H1 (cell line): ENCODE data around the gene TNKS2. TPM values are rescaled to one million over a fixed set of nuclear protein-coding genes. Genes with fewer than 3 reads are reported as not detected.
A peak's percentile ranks its signal among the peaks of the same experiment; 100 is the strongest.

Experiments
- CTCF ChIA-PET: fragments of 300-600 bp; sonication (Branson Sonifier 250); formaldehyde crosslinking; loops from one replicate; lab custom pipeline; 2021; ENCODE audit not compliant: partially characterized antibody; lab: Charles Lee
- POLR2A ChIA-PET: fragments of 300-600 bp; sonication (Branson Sonifier 250); formaldehyde crosslinking; loops from one replicate; lab custom pipeline; 2021; ENCODE audit warnings: inconsistent platforms; ENCODE audit not compliant: partially characterized antibody; lab: Charles Lee
- DNase-seq, 2 experiments: peaks; one replicate each; pipeline versions ENCODE4 v3.0.0 to v3.0.0-alpha.2; 2010 to 2022; ENCODE audit warnings: low spot score in 2 of 2, low read depth in 1 of 2, mixed read lengths in 1 of 2
- FAIRE-seq: peaks from 2 replicates; lab custom pipeline; 2011; peaks lifted over from hg19 to GRCh38; lab: Jason Lieb, UNC
- H2AFZ ChIP-seq: 2 replicates; pipeline ENCODE4 v1.8.1; 2012; ENCODE audit warnings: low read length, inconsistent platforms
- H2AK5ac ChIP-seq: 2 replicates; pipeline ENCODE4 v1.6.1; 2013; ENCODE audit warnings: low read depth, low read length
- H2BK120ac ChIP-seq: replicated peaks from 2 replicates; pipeline ENCODE3; 2013; ENCODE audit warnings: low read depth, low read length, inconsistent platforms
- H2BK12ac ChIP-seq: 2 replicates; pipeline ENCODE4 v1.6.1; 2013; ENCODE audit warnings: low read depth, low read length
- H2BK15ac ChIP-seq: 2 replicates; pipeline ENCODE4 v1.6.1; 2013; ENCODE audit warnings: low read length
- H2BK20ac ChIP-seq: 2 replicates; pipeline ENCODE4 v1.6.1; 2013; ENCODE audit warnings: low read length
- H2BK5ac ChIP-seq: 2 replicates; pipeline ENCODE4 v1.6.1; 2013; ENCODE audit warnings: low read depth, low read length
- H3K14ac ChIP-seq: 2 replicates; pipeline ENCODE4 v1.6.1; 2013; ENCODE audit warnings: inconsistent platforms; ENCODE audit not compliant: insufficient read length
- H3K18ac ChIP-seq: 2 replicates; pipeline ENCODE4 v1.6.1; 2013; ENCODE audit warnings: low read length; ENCODE audit errors: extremely low read depth
- H3K23ac ChIP-seq: 2 replicates; pipeline ENCODE4 v1.6.1; 2013; ENCODE audit warnings: inconsistent platforms; ENCODE audit not compliant: insufficient read length
- H3K23me2 ChIP-seq: 2 replicates; pipeline ENCODE4 v1.6.1; 2013; ENCODE audit warnings: low read depth, low read length
- H3K27ac ChIP-seq: 2 replicates; pipeline ENCODE4 v1.6.1; 2011; ENCODE audit warnings: low read depth, low read length, inconsistent platforms
- H3K27me3 ChIP-seq, 4 experiments: replicated peaks in 1 of 4; 1 replicate in 1 of 4; 2 replicates in 3 of 4; pipeline versions ENCODE4 v1.6.1 to v1.8.1; 2011 to 2013; ENCODE audit warnings: low read length in 3 of 4, mild to moderate bottlenecking in 3 of 4, inconsistent platforms in 2 of 4, mixed read lengths in 2 of 4, moderate library complexity in 1 of 4; ENCODE audit not compliant: control insufficient read depth in 3 of 4, insufficient read depth in 3 of 4; ENCODE audit errors: extremely low read depth in 1 of 4
- H3K36me3 ChIP-seq, 4 experiments: 2 replicates each; pipeline versions ENCODE4 v1.6.1 to v1.8.1; 2011 to 2013; ENCODE audit warnings: mild to moderate bottlenecking in 4 of 4, low read length in 3 of 4, moderate library complexity in 2 of 4, control low read depth in 1 of 4, inconsistent platforms in 1 of 4; ENCODE audit not compliant: insufficient read depth in 4 of 4, control insufficient read depth in 2 of 4
- H3K4ac ChIP-seq: replicated peaks from 2 replicates; pipeline ENCODE3; 2013; ENCODE audit warnings: low read length, low read depth, mixed read lengths, inconsistent platforms; ENCODE audit not compliant: insufficient read length
- H3K4me1 ChIP-seq, 4 experiments: replicated peaks in 1 of 4; 1 replicate in 1 of 4; 2 replicates in 3 of 4; pipeline versions ENCODE4 v1.6.1 to v1.8.1; 2011 to 2013; ENCODE audit warnings: low read length in 3 of 4, inconsistent platforms in 2 of 4, mixed read lengths in 1 of 4; ENCODE audit not compliant: insufficient read depth in 4 of 4, control insufficient read depth in 3 of 4
- H3K4me2 ChIP-seq, 2 experiments: 2 replicates each; pipeline versions ENCODE4 v1.6.1 to v1.8.1; 2011 to 2013; ENCODE audit warnings: low read depth in 2 of 2, low read length in 2 of 2, control low read depth in 1 of 2, inconsistent platforms in 1 of 2, mild to moderate bottlenecking in 1 of 2; ENCODE audit not compliant: insufficient read depth in 1 of 2
- H3K4me3 ChIP-seq, 4 experiments: fragments of 200-600, 300-600 bp in 1 of 4; sonication (generic), shearing (Covaris generic), sonication (Bioruptor Twin) in 1 of 4; 2 replicates each; pipeline versions ENCODE4 v1.5.1 to v1.8.1; 2011 to 2016; ENCODE audit warnings: low read length in 4 of 4, low read depth in 3 of 4, control low read depth in 2 of 4, inconsistent platforms in 2 of 4, mild to moderate bottlenecking in 2 of 4, mixed read lengths in 1 of 4, moderate library complexity in 1 of 4; ENCODE audit not compliant: insufficient read depth in 2 of 4; ENCODE audit errors: extremely low read depth in 1 of 4
- H3K56ac ChIP-seq: replicated peaks from 2 replicates; pipeline ENCODE3; 2013; ENCODE audit warnings: low read depth, mild to moderate bottlenecking, mixed read lengths, low read length, inconsistent platforms; ENCODE audit not compliant: insufficient read length
- H3K79me1 ChIP-seq: 2 replicates; pipeline ENCODE4 v1.6.1; 2013; ENCODE audit warnings: low read depth, low read length, control low read depth
- H3K79me2 ChIP-seq, 2 experiments: 2 replicates each; pipeline versions ENCODE4 v1.6.1 to v1.8.1; 2012 to 2013; ENCODE audit warnings: low read length in 2 of 2, mild to moderate bottlenecking in 2 of 2, inconsistent platforms in 1 of 2; ENCODE audit not compliant: insufficient read depth in 2 of 2, control insufficient read depth in 1 of 2
- H3K9ac ChIP-seq, 4 experiments: replicated peaks in 1 of 4; 1 replicate in 1 of 4; 2 replicates in 3 of 4; pipeline versions ENCODE4 v1.6.1 to v1.8.1; 2011 to 2013; ENCODE audit warnings: low read depth in 3 of 4, low read length in 3 of 4, control low read depth in 2 of 4, mild to moderate bottlenecking in 2 of 4, moderate library complexity in 2 of 4, inconsistent platforms in 1 of 4; ENCODE audit errors: extremely low read depth in 1 of 4
- H3K9me3 ChIP-seq, 2 experiments: 2 replicates each; pipeline versions ENCODE4 v1.6.1 to v1.8.1; 2012 to 2013; ENCODE audit warnings: mild to moderate bottlenecking in 2 of 2, moderate library complexity in 2 of 2, control low read depth in 1 of 2, inconsistent platforms in 1 of 2, low read depth in 1 of 2, low read length in 1 of 2, mixed read lengths in 1 of 2; ENCODE audit not compliant: insufficient read depth in 2 of 2
- H4K20me1 ChIP-seq, 2 experiments: replicated peaks in 1 of 2; 2 replicates each; pipeline versions ENCODE3 to v1.8.1; 2011 to 2013; ENCODE audit warnings: inconsistent platforms in 2 of 2, low read length in 2 of 2, mild to moderate bottlenecking in 1 of 2; ENCODE audit not compliant: insufficient read depth in 2 of 2, control insufficient read depth in 1 of 2
- H4K5ac ChIP-seq: 2 replicates; pipeline ENCODE4 v1.6.1; 2013; ENCODE audit warnings: low read length, low read depth, mixed read lengths, inconsistent platforms; ENCODE audit not compliant: insufficient read length
- H4K8ac ChIP-seq: 2 replicates; pipeline ENCODE4 v1.8.0; 2013; ENCODE audit warnings: mild to moderate bottlenecking, moderate library complexity, low read length, inconsistent platforms; ENCODE audit not compliant: insufficient read depth; ENCODE audit errors: extremely low read depth
- H4K91ac ChIP-seq: replicated peaks from 2 replicates; pipeline ENCODE3; 2013; ENCODE audit warnings: low read length, mixed read lengths, inconsistent platforms; ENCODE audit not compliant: insufficient read length
- BRCA1 ChIP-seq: IDR thresholded peaks from 2 replicates; pipeline ENCODE4 v1.6.1; 2012; ENCODE audit warnings: low read depth, low read length, improper control_type of control experiment
- EGR1 ChIP-seq: IDR thresholded peaks from 2 replicates; pipeline ENCODE4 v1.6.1; 2011; ENCODE audit warnings: low read depth, low read length, borderline replicate concordance
- SIN3A ChIP-seq, 2 experiments: IDR thresholded peaks in 1 of 2; conservative IDR thresholded peaks in 1 of 2; 2 replicates each; pipeline ENCODE4 v1.6.1; 2011 to 2012; ENCODE audit warnings: low read length in 2 of 2, improper control_type of control experiment in 1 of 2, low read depth in 1 of 2, mild to moderate bottlenecking in 1 of 2
- SIX5 ChIP-seq: IDR thresholded peaks from 2 replicates; pipeline ENCODE4 v1.6.1; 2011; ENCODE audit warnings: mild to moderate bottlenecking, low read depth, low read length
- YY1 ChIP-seq: IDR thresholded peaks from 2 replicates; pipeline ENCODE4 v1.6.1; 2011; ENCODE audit warnings: low read depth, mild to moderate bottlenecking, low read length
- WGBS, 2 experiments: shearing (Covaris generic) in 1 of 2; methylation state at CpG; one replicate each; pipeline versions ENCODE4 v1.1.6 to v1.1.7; 2013 to 2015; ENCODE audit warnings: low lambda C conversion rate in 2 of 2, mixed read lengths in 2 of 2, inconsistent platforms in 1 of 2, low coverage in 1 of 2, missing lambda C conversion rate in 1 of 2; ENCODE audit not compliant: insufficient replicate concordance in 2 of 2, insufficient coverage in 1 of 2, insufficient read length in 1 of 2; ENCODE audit errors: extremely low coverage in 1 of 2, missing lambda C conversion rate in 1 of 2; 5-methylcytosine and 5-hydroxymethylcytosine counted together
- polyA plus RNA-seq, 7 experiments: library from polyadenylated mRNA; depleted of rRNA in 3 of 7; stranded (reverse) in 5 of 7; unstranded in 2 of 7; fragments of >200 nt in 5 of 7; fragments of 200-250 nt in 2 of 7; gene quantifications; 1 replicate in 5 of 7; 2 replicates in 1 of 7; 4 replicates in 1 of 7; pipeline versions ENCODE4 v1.2.1 to v1.2.3, GENCODE V29; 2011 to 2013; ENCODE audit warnings: missing spikeins in 2 of 7, mixed read lengths in 2 of 7
- total RNA-seq: library from RNA; stranded (reverse); fragmentation: NEBNext Ultra II Directional; extraction: Animal tissue kit (Norgen Biotek cat#: 25700); gene quantifications from 2 replicates; pipeline ENCODE4 v1.2.1, GENCODE V29; 2021

Gene TNKS2
- total and polyA plus RNA-seq, 2 of the 8 experiments (the other 6 are each of a cell fraction or from before 2014, with no cell fraction given), result 23.3 to 73.6 TPM

DNA sequence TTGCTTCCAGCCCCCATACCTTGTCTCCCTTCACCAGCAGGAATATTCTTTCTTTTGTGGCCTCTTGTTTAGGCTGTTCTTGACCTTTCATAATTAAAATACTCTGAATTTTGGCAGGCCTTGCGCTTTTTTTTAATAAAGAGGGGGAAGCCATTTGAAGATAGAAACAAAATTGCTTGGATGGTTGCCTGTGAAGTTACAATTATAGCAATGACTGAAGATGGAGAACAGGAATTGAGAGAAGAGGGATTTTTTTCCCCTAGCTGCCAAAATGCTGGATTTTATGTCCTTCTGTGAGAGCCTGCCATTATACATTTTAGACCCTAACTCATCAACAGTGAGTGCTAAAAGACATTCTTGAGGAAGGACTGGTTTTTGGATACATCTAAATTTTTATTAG lies 86.3 kb downstream of the TNKS2 start:
- H4K20me1 ChIP-seq, result no peaks in the 10 kb centered on the region
- H2BK15ac ChIP-seq, result no peak overlapping the region; the same call in 1 of the 2 replicates
- peak overlapping the region; percentile 96; the same call in 1 of the 2 replicates for H2BK12ac ChIP-seq
- peak overlapping the region; percentile 61 for H4K5ac ChIP-seq
- ChIA-PET CTCF (interaction anchor here (1.2 to 3.0 kb wide), 2 partner anchors 24 to 28 kb away, joined by 6 to 10 read pairs; partner anchors contain the start of gene FGFBP3), POLR2A (interaction anchor here (1.0 to 3.4 kb wide), 4 partner anchors 9 to 23 kb away, joined by 3 to 22 read pairs (median 5); partner anchors contain the start of gene FGFBP3)
- peak overlapping the region; percentile 62 for H3K56ac ChIP-seq
- peak overlapping the region; percentile 99 for H2BK120ac ChIP-seq
- peak overlapping the region; percentile 84 for H2AK5ac ChIP-seq
- H3K4me3 ChIP-seq, result no peak overlapping the region
- H2BK5ac ChIP-seq, result peak overlapping the region; percentile 77; the same call in 1 of the 2 replicates
- no peak overlapping the region for H3K23ac ChIP-seq
- H3K18ac ChIP-seq, result 0 out of 2 replicates have a peak overlapping the region, but pooled peaks have one; percentile 76
- H4K8ac ChIP-seq, result no peak overlapping the region
- peaks cover 11 to 36% (median 29%) of the 10 kb centered on the region in 4 experiments for H3K4me1 ChIP-seq
- no peak for TF ChIP-seq YY1
- no peak for TF ChIP-seq BRCA1
- TF ChIP-seq EGR1, result no peak
- TF ChIP-seq SIX5, result no peak
- TF ChIP-seq SIN3A (conservative IDR thresholded peaks at IDR 0.05 in 1 of 2, IDR thresholded peaks at IDR 0.05 in 1 of 2; ENCODE audit: low read depth in 1 of 2, low read length in 2 of 2), result no peak
- H4K91ac ChIP-seq, result peak overlapping the region; percentile 96
- FAIRE-seq (no peak), DNase-seq (no peak)
- no peaks in the 10 kb centered on the region for H3K27me3 ChIP-seq
- H3K14ac ChIP-seq, result peak overlapping the region; percentile 98
- no peak overlapping the region for H3K9ac ChIP-seq
- no peaks in the 10 kb centered on the region for H3K79me1 ChIP-seq
- H3K23me2 ChIP-seq, result no peaks in the 10 kb centered on the region
- 88% methylated on average over 1 of the region's 1 CpG; no CpG with 5 or more reads in 1 of the 2 experiments for WGBS, 2 experiments
- H3K4ac ChIP-seq, result peak overlapping the region; percentile 96
- H3K4me2 ChIP-seq, result peak overlapping the region; percentile 46 to 52; a peak in 3 of 4 replicates
- no peaks in the 10 kb centered on the region for H3K79me2 ChIP-seq
- H3K9me3 ChIP-seq, result no peaks in the 10 kb centered on the region
- no peak overlapping the region for H2AFZ ChIP-seq
- H3K36me3 ChIP-seq, result no peaks in the 10 kb centered on the region
- H3K27ac ChIP-seq, result peak overlapping the region; percentile 34; the same call in 1 of the 2 replicates
- H2BK20ac ChIP-seq, result peak overlapping the region; percentile 94; the same call in 1 of the 2 replicates
